22Rv1 (cell line): ENCODE data around the gene LRRK1.

Experiments
- H3K27ac ChIP-seq: fragments of 450-650 bp; 2 replicates; pipeline ENCODE4 v1.5.1; 2017
- CTCF ChIP-seq: fragments of 450-650 bp; IDR thresholded peaks from 2 replicates; pipeline ENCODE4 v1.5.1; 2017; ENCODE audit warnings: mild to moderate bottlenecking
- ZFX ChIP-seq: fragments of 450-650 bp; IDR thresholded peaks from 2 replicates; pipeline ENCODE4 v1.6.1; 2017; ENCODE audit warnings: antibody characterized with exemption, borderline replicate concordance

LRRK1 gene

DNA sequence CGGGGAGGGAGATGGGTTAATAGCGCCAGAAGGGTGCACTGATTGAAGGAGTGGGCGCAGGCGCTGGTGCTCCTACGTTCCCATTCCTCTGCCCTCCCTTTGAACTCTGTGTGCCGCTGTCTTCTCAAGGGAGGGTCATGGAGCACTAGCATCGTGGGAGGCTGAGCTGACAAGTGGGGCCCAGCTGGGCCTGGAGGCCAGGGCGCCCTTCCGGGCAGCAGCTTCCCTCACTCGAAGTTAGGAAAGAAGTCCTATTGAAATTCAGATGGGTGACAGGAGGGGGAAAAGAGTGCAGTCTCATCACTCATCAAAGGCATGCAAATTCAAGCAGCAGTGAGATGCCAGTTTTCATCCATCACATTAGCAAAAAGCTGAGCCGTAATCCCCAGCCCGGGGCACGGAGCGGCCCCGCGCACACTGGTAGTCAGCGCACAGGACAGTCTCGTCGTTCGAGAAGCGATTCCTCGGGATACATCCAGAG is 128.2 kb downstream of the LRRK1 start:
- no peak for TF ChIP-seq ZFX
- TF ChIP-seq CTCF = no peak
- H3K27ac ChIP-seq = no peak overlapping the region

DNA sequence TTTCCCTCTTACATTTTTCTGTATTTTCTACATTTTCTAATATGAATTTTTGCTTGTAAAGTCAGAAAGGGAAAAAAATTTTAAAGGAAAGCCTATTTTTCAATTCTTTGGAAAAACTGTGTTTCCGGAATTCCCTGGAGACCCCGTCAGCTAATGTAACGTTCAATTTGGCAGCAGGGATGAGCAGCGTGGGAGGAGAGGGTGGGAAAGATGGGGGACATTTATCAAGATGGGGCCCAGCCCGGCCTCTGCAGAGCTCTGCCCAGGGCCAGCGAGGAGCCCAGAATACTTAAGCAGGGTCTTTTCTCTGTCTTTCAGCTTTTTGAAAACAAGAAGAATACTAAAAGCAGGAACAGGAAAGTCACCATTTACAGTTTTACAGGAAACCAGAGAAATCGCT is 129.0 kb downstream of the LRRK1 start:
- H3K27ac ChIP-seq = no peak overlapping the region
- TF ChIP-seq CTCF (no peak), ZFX (no peak)

DNA sequence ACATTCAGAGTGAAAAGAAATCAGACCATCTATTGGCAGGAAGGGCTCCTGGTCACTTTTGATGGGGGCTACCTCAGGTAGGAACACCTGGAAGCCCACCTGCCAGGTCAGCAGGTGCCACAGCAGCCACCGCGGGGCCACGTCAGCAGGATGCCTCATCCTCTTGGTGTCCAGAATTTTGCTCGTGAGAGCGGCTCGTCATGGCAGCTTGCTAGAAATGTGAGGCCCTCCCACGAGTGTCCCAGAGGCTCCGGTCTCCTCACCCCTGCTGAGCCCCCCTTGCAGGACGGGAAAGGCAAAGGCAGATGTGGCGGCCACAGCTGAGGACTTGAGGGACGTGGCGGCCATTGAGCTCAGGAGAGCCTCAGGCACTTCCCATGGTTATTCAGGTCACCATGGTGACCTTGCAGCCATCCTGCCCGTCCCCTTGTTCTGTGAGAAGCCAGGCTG is 129.4 kb downstream of the LRRK1 start:
- TF ChIP-seq ZFX (no peak), CTCF (no peak)
- H3K27ac ChIP-seq = no peak overlapping the region

DNA sequence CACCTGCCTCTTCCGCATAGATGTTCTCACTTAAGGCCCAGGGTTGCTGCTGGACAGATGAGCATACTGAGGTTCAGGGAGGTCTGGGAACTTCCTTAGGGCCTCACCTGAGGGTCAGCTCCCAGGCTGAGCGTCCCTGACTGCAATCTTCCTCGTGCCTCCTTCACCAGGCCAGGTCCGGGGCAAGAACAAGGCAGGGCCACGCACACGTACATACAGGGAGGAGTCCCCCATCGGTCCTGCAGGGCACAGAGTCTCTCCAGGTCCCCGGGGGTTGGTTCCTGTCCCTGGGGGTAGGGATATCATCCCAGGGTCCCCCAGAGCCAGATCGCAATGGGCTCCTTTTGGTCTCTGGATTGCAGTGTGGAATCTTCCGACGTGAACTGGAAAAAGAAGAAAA is 130.1 kb downstream of the LRRK1 start:
- H3K27ac ChIP-seq = no peak overlapping the region
- TF ChIP-seq ZFX (no peak), CTCF (no peak)

- H3K27ac ChIP-seq = no peak overlapping the region
- TF ChIP-seq ZFX (no peak), CTCF (no peak)
Observed at GRCh38 chr15:101049856-101050622, 130.9 kb downstream of the LRRK1 start.

DNA sequence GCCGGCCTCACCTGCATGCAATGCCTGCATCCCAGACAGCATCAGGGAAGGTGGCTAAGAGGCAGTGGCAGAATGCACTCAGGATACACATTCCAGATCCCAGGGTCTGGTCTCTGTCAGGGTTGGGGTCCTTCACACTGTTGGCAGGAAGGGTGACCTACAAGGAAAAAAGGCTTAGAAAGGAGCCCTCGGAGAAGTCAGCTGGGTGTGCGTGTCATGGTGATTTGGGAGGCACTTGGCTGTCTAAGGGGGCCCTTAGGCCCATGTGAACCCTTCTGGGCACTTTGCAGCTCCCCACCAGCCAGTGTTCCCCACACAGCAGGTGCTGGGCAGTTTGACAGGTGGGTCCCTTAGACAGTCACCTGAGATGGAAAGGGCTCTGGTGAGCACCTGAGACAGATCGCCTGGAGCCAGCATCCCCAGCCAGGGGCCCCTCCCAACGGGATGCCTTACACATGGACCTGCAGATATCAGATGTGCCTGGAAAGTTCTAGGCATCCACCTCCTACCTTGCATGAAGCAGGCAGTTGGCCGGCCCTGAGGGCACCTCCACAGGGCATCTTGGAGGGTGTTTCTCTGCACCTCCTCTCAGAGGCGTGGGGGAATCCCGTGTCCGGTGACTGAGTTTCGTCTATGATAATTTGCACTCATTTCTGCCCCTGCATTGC is 131.6 kb downstream of the LRRK1 start:
- no peak for TF ChIP-seq CTCF
- TF ChIP-seq ZFX = no peak
- H3K27ac ChIP-seq = no peak overlapping the region
